GM12878 (cell line): ENCODE measurements around the gene ANGPTL2. TPM values are rescaled to one million over a fixed set of nuclear protein-coding genes. Genes with fewer than 3 reads are reported as not detected.

Experiments used
- ATAC-seq: fragments of 200-7000 bp; cut with Tn5 transposase; 3 replicates; pipeline ENCODE4 v1.9.1; 2020; ENCODE audit warnings: mild to moderate bottlenecking, moderate library complexity
- BruUV-seq: library from RNA; stranded (reverse); fragments of 400-500 nt; replicated peaks from 2 replicates; lab custom pipeline; 2021; lab: Mats Ljungman, UMichigan
- CTCF ChIA-PET: fragments of 300-600 bp; sonication (Branson Sonifier 250); formaldehyde crosslinking; extraction: SDS; loops from one replicate; lab custom pipeline; 2021; ENCODE audit warnings: inconsistent platforms; lab: Yijun Ruan, JAX
- POLR2A ChIA-PET: fragments of 350-600 bp; formaldehyde crosslinking; extraction: SDS; loops from one replicate; lab custom pipeline; 2021; ENCODE audit warnings: inconsistent platforms; lab: Charles Lee
- RAD21 ChIA-PET: fragments of 300-600 bp; sonication (Branson Sonifier 250); formaldehyde crosslinking; loops from one replicate; lab custom pipeline; 2023; ENCODE audit warnings: antibody characterized with exemption; ENCODE audit not compliant: unreplicated experiment; lab: Charles Lee
- SMC1A ChIA-PET: fragments of 300-600 bp; sonication (Branson Sonifier 250); formaldehyde crosslinking; loops from one replicate; lab custom pipeline; 2023; ENCODE audit not compliant: unreplicated experiment, uncharacterized antibody; lab: Charles Lee
- DNase-seq: peaks from one replicate; pipeline ENCODE4 v3.0.0-alpha.2; 2011; ENCODE audit warnings: low read depth, low spot score
- FAIRE-seq: peaks from 3 replicates; lab custom pipeline; 2011; peaks lifted over from hg19 to GRCh38; lab: Jason Lieb, UNC
- H2AFZ ChIP-seq: 2 replicates; pipeline ENCODE4 v1.6.0; 2011; ENCODE audit warnings: low read depth, low read length, control low read depth; ENCODE audit not compliant: control insufficient read depth
- H3K27ac ChIP-seq: 2 replicates; pipeline ENCODE4 v1.5.1; 2011; ENCODE audit warnings: control low read depth; ENCODE audit not compliant: control insufficient read depth, insufficient read depth
- H3K27me3 ChIP-seq, 2 experiments: replicated peaks in 1 of 2; 2 replicates each; pipeline versions ENCODE4 v1.6.0 to v1.6.1; 2011; ENCODE audit warnings: low read length in 1 of 2; ENCODE audit not compliant: control insufficient read depth in 2 of 2, insufficient read depth in 2 of 2
- H3K36me3 ChIP-seq, 2 experiments: 2 replicates each; pipeline ENCODE4 v1.5.1; 2011; ENCODE audit warnings: low read length in 1 of 2; ENCODE audit not compliant: control insufficient read depth in 2 of 2, insufficient read depth in 2 of 2
- H3K4me1 ChIP-seq: 2 replicates; pipeline ENCODE4 v1.6.1; 2011; ENCODE audit warnings: mild to moderate bottlenecking, low read length, moderate library complexity, mixed read lengths; ENCODE audit not compliant: control insufficient read depth, insufficient read depth
- H3K4me2 ChIP-seq: 2 replicates; pipeline ENCODE4 v1.6.0; 2011; ENCODE audit warnings: control low read depth; ENCODE audit not compliant: control insufficient read depth, insufficient read depth
- H3K4me3 ChIP-seq: fragments of 200-600 bp; sonication (generic); 2 replicates; pipeline ENCODE4 v1.5.1; 2016
- H3K79me2 ChIP-seq: 2 replicates; pipeline ENCODE4 v1.6.0; 2011; ENCODE audit warnings: low read length; ENCODE audit not compliant: control insufficient read depth, insufficient read depth
- H3K9ac ChIP-seq: 2 replicates; pipeline ENCODE4 v1.8.0; 2011; ENCODE audit warnings: low read length, control low read depth, mixed read lengths; ENCODE audit not compliant: control insufficient read depth, insufficient read depth
- H3K9me3 ChIP-seq: replicated peaks from 3 replicates; pipeline ENCODE4 v1.5.1; 2011; ENCODE audit warnings: mild to moderate bottlenecking, low read length; ENCODE audit not compliant: control insufficient read depth, insufficient read depth
- H4K20me1 ChIP-seq: 2 replicates; pipeline ENCODE4 v1.6.0; 2011; ENCODE audit not compliant: control insufficient read depth, insufficient read depth
- BHLHE40 ChIP-seq, 2 experiments: fragments of 450-650 bp in 1 of 2; IDR thresholded peaks; 2 replicates each; pipeline ENCODE4 v1.6.1; 2011 to 2017; ENCODE audit warnings: low read depth in 2 of 2, borderline replicate concordance in 1 of 2, improper control_type of control experiment in 1 of 2, low read length in 1 of 2, mild to moderate bottlenecking in 1 of 2
- FOS ChIP-seq: IDR thresholded peaks from 3 replicates; pipeline ENCODE4 v1.6.1; 2011; ENCODE audit warnings: borderline replicate concordance; ENCODE audit not compliant: insufficient read length; ENCODE audit errors: extremely low read depth
- FOXM1 ChIP-seq: IDR thresholded peaks from 2 replicates; pipeline ENCODE4 v1.6.1; 2012; ENCODE audit warnings: low read depth, mild to moderate bottlenecking, inconsistent platforms, low read length, moderate library complexity
- GATAD2B ChIP-seq: fragments of 450-650 bp; conservative IDR thresholded peaks from 2 replicates; pipeline ENCODE4 v1.6.1; 2017; ENCODE audit warnings: low read depth, mild to moderate bottlenecking, moderate library complexity
- HDAC6 ChIP-seq: fragments of 200-600 bp; sonication (generic); IDR thresholded peaks from one replicate; pipeline ENCODE4 v1.8.0; 2017; ENCODE audit warnings: antibody characterized with exemption; ENCODE audit not compliant: unreplicated experiment
- MTA3 ChIP-seq: IDR thresholded peaks from 2 replicates; pipeline ENCODE4 v1.6.1; 2012; ENCODE audit warnings: low read length, inconsistent platforms, borderline replicate concordance
- MYB ChIP-seq: fragments of 150-350 bp; IDR thresholded peaks from 2 replicates; pipeline ENCODE4 v1.6.1; 2014; ENCODE audit warnings: mild to moderate bottlenecking, low read depth, low read length, borderline replicate concordance
- RAD21 ChIP-seq: IDR thresholded peaks from 2 replicates; pipeline ENCODE4 v1.6.1; 2011; ENCODE audit warnings: mild to moderate bottlenecking, low read depth, low read length, moderate library complexity; ENCODE audit not compliant: insufficient read depth
- REST ChIP-seq: IDR thresholded peaks from 2 replicates; pipeline ENCODE4 v1.6.1; 2012; ENCODE audit warnings: mild to moderate bottlenecking, low read depth, low read length
- SIN3A ChIP-seq: IDR thresholded peaks from 2 replicates; pipeline ENCODE4 v1.6.1; 2012; ENCODE audit warnings: low read depth, low read length, improper control_type of control experiment
- SP1 ChIP-seq: IDR thresholded peaks from one replicate; pipeline ENCODE4 v1.6.1; 2011; ENCODE audit warnings: low read depth, low read length
- TCF3 ChIP-seq: IDR thresholded peaks from 2 replicates; pipeline ENCODE4 v1.6.1; 2012; ENCODE audit warnings: low read depth, mild to moderate bottlenecking, low read length, borderline replicate concordance; ENCODE audit not compliant: insufficient read depth
- USF2 ChIP-seq: IDR thresholded peaks from 2 replicates; pipeline ENCODE4 v1.6.1; 2011; ENCODE audit warnings: low read depth, low read length, improper control_type of control experiment, borderline replicate concordance
- YY1 ChIP-seq: IDR thresholded peaks from 2 replicates; pipeline ENCODE4 v1.6.1; 2011; ENCODE audit warnings: low read depth, mild to moderate bottlenecking, low read length
- ZNF592 ChIP-seq: fragments of 450-650 bp; IDR thresholded peaks from 2 replicates; pipeline ENCODE4 v1.6.1; 2017; ENCODE audit warnings: mild to moderate bottlenecking, moderate library complexity
- WGBS: methylation state at CpG from one replicate; pipeline ENCODE4 v1.1.6; 2016; ENCODE audit warnings: low lambda C conversion rate; ENCODE audit not compliant: insufficient replicate concordance, insufficient coverage; ENCODE audit errors: missing lambda C conversion rate; 5-methylcytosine and 5-hydroxymethylcytosine counted together
- in situ Hi-C: fragments of 300-500 bp; cut with MboI; formaldehyde crosslinking; loops from 9 replicates; pipeline ENCODE4 v1.14.3; 2018; ENCODE audit warnings: mixed read lengths
- intact Hi-C: fragments of 100-400 bp; cut with micrococcal nuclease; formaldehyde crosslinking; loops from one replicate; pipeline ENCODE4 v1.14.2; 2022; ENCODE audit not compliant: unreplicated experiment
- polyA plus RNA-seq, 11 experiments: library from polyadenylated mRNA; depleted of rRNA in 4 of 11; unstranded in 6 of 11; stranded (reverse) in 5 of 11; fragments of >200 nt; fragmentation: Nextera tagmentation in 4 of 11; fragmentation: Illumina TruSeq in 1 of 11; extraction: Ambion mirVana in 4 of 11; extraction: Trizol in 1 of 11; gene quantifications; 1 replicate in 1 of 11; 2 replicates in 10 of 11; pipeline versions ENCODE4 v1.2.1 to v1.2.3, GENCODE V29; 2011 to 2016; ENCODE audit warnings: inconsistent platforms in 2 of 11, missing spikeins in 2 of 11, low read depth in 1 of 11
- total RNA-seq, 4 experiments: library from RNA; depleted of rRNA in 3 of 4; stranded (reverse); fragments of >200 nt in 3 of 4; fragmentation: Illumina TruSeq in 1 of 4; extraction: Trizol in 1 of 4; gene quantifications; 2 replicates each; pipeline versions ENCODE4 v1.2.1 to v1.2.3, GENCODE V29; 2013 to 2021

The ANGPTL2 gene
- total and polyA plus RNA-seq, 10 of the 15 experiments (the other 5 are each of a cell fraction or from before 2014, with no cell fraction given), result 0.13 to 2.6 (median 0.82) TPM; not detected in 1

- ChIA-PET CTCF (no interaction called here), POLR2A (no interaction called here), SMC1A (interaction anchor here (1.2 kb wide), 1 partner anchor 14 kb away, joined by 3 read pairs; no protein-coding TSS in a partner anchor), RAD21 (no interaction called here)
- WGBS, result 90% methylated on average over 5 of the region's 5 CpGs
- in situ Hi-C loops, result no loop called here
- no TSS peak for BruUV-seq
- Histone ChIP-seq H2AFZ (no peak overlapping the region), H3K4me3 (no peak overlapping the region), H3K4me2 (no peak overlapping the region), H3K4me1 (no peaks in the 10 kb centered on the region), H3K36me3 (no peaks in the 10 kb centered on the region), H3K9me3 (no peaks in the 10 kb centered on the region), H3K79me2 (no peaks in the 10 kb centered on the region), H4K20me1 (no peaks in the 10 kb centered on the region), H3K9ac (no peak overlapping the region), H3K27me3 (no peaks in the 10 kb centered on the region), H3K27ac (no peak overlapping the region)
- intact Hi-C loops, result no loop called here
- DNase-seq, result no peak
- ATAC-seq, result no peak
- FAIRE-seq, result no peak
- no peak for TF ChIP-seq TCF3
- TF ChIP-seq REST, result no peak
- TF ChIP-seq FOS, result no peak
- no peak for TF ChIP-seq GATAD2B
- TF ChIP-seq ZNF592, result no peak
- no peak for TF ChIP-seq SP1
- TF ChIP-seq FOXM1, result no peak
- no peak for TF ChIP-seq USF2
- TF ChIP-seq SIN3A, result no peak
- no peak for TF ChIP-seq RAD21
- no peak for TF ChIP-seq YY1
- TF ChIP-seq MTA3, result no peak
- no peak for TF ChIP-seq BHLHE40 (IDR thresholded peaks at IDR 0.05; ENCODE audit: borderline replicate concordance in 1 of 2, low read depth in 2 of 2, low read length in 1 of 2)
- TF ChIP-seq HDAC6, result no peak
- TF ChIP-seq MYB, result no peak
Observed at GRCh38 chr9:127095411-127095810, 27.0 kb downstream of the ANGPTL2 start.
